ENCODE data around the gene FAR2. TPM values are rescaled to one million over a fixed set of nuclear protein-coding genes. Genes with fewer than 3 reads are reported as not detected.

The FAR2 gene
- polyA plus RNA-seq, 1 of the 3 experiments (the other 2 are of a cell fraction), result 7.4 TPM

GRCh38 chr12:29304388-29304787, 155.3 kb downstream of the FAR2 start (continued):
- TF ChIP-seq REST (IDR thresholded peaks at IDR 0.05; ENCODE audit: low read depth, low read length), result no peak
- no peak for TF ChIP-seq POLR2AphosphoS5 (IDR thresholded peaks at IDR 0.05; ENCODE audit: low read depth, low read length)
- TF ChIP-seq MXI1 (IDR thresholded peaks at IDR 0.05; ENCODE audit: low read depth, low read length), result no peak

GRCh38 chr12:29306266-29306665, 157.2 kb downstream of the FAR2 start:
- Histone ChIP-seq H3K9me2 (no peaks in the 10 kb centered on the region), H3K9ac (no peak overlapping the region), H3K4me3 (ENCODE audit: low read depth in 2 of 2, low read length in 1 of 2) (no peak overlapping the region), H4K20me1 (ENCODE audit: insufficient read depth) (no peaks in the 10 kb centered on the region), H3K27ac (ENCODE audit: low read depth in 2 of 2, low read length in 1 of 2) (no peak overlapping the region), H3K27me3 (ENCODE audit: insufficient read depth) (no peaks in the 10 kb centered on the region), H3K4me1 (ENCODE audit: control insufficient read depth in 1 of 2, insufficient read depth in 2 of 2, low read depth in 1 of 2, low read length in 1 of 2) (no peaks in the 10 kb centered on the region; a peak in 1 of 4 replicates), H3F3A (replicated peaks; ENCODE audit: insufficient read depth) (no peaks in the 10 kb centered on the region), H2AFZ (ENCODE audit: low read depth) (no peak overlapping the region), H3K4me2 (no peak overlapping the region), H3K36me3 (replicated peaks in 1 of 2; ENCODE audit: control insufficient read depth in 1 of 2, insufficient read depth in 2 of 2, low read length in 1 of 2) (no peaks in the 10 kb centered on the region), H3K9me3 (no peaks in the 10 kb centered on the region), H3K79me2 (ENCODE audit: insufficient read depth) (no peaks in the 10 kb centered on the region)
- 75% methylated on average over 2 of the region's 2 CpGs for WGBS (ENCODE audit: low lambda C conversion rate)
- no peak for DNase-seq
- ChIA-PET POLR2A (interaction anchor here (0.6 kb wide), 1 partner anchor 831 kb away, joined by 3 read pairs; no protein-coding TSS in a partner anchor), CTCF (interaction anchor here (0.8 to 5.6 kb wide), 5 partner anchors 12 to 233 kb away, joined by 3 to 36 read pairs (median 4); no protein-coding TSS in a partner anchor)
- TF ChIP-seq GATA2 (CRISPR knock-in tag; IDR thresholded peaks at IDR 0.05) (no peak), NFIC (IDR thresholded peaks at IDR 0.05; ENCODE audit: borderline replicate concordance) (no peak), JUND (IDR thresholded peaks at IDR 0.05) (no peak), TCF12 (IDR thresholded peaks at IDR 0.05) (no peak), MAX (IDR thresholded peaks at IDR 0.05; ENCODE audit: low read depth) (no peak), NRF1 (IDR thresholded peaks at IDR 0.05; ENCODE audit: low read depth, low read length) (no peak), TEAD4 (IDR thresholded peaks at IDR 0.05; ENCODE audit: borderline replicate concordance, insufficient read depth) (no peak), MXI1 (IDR thresholded peaks at IDR 0.05; ENCODE audit: low read depth, low read length) (no peak), POLR2AphosphoS5 (IDR thresholded peaks at IDR 0.05; ENCODE audit: low read depth, low read length) (no peak), TAF1 (IDR thresholded peaks at IDR 0.05; ENCODE audit: borderline replicate concordance, low read depth, low read length) (no peak), ZBTB33 (IDR thresholded peaks at IDR 0.05; ENCODE audit: borderline replicate concordance, low read depth) (no peak), EP300 (IDR thresholded peaks at IDR 0.05; ENCODE audit: borderline replicate concordance in 1 of 2, low read depth in 1 of 2, low read length in 1 of 2) (no peak), GABPA (IDR thresholded peaks at IDR 0.05; ENCODE audit: low read depth) (no peak)
